Pancreas (tissue), 10 donors: ENCODE results near the gene TOP3A. TPM values are rescaled to one million over a fixed set of nuclear protein-coding genes. Genes with fewer than 3 reads are reported as not detected.
A peak's percentile ranks its signal among the peaks of the same experiment; 100 is the strongest.

Experiments
- ATAC-seq, 4 donors: fragments of 200-7000 bp; cut with Tn5 transposase; one replicate each; pipeline versions ENCODE4 v1.8.0 to v1.9.1; 2020; ENCODE audit warnings: mild to moderate bottlenecking in 4 of 4, moderate library complexity in 4 of 4
- DNase-seq, 6 donors: peaks; one replicate each; pipeline ENCODE4 v3.0.0-alpha.2; 2020
- FAIRE-seq: peaks from 2 replicates; lab custom pipeline; 2012; peaks lifted over from hg19 to GRCh38; lab: Jason Lieb, UNC
- H3K27ac ChIP-seq, 4 donors: fragments of 200-600 bp; sonication (generic); 1 replicate in 3 of 4; 2 replicates in 1 of 4; pipeline versions ENCODE4 v1.5.0 to v1.8.0; 2020
- H3K27me3 ChIP-seq, 4 donors: fragments of 200-600 bp; one replicate each; pipeline ENCODE4 v1.8.0; 2021
- H3K36me3 ChIP-seq, 3 donors: fragments of 200-600 bp; sonication (generic) in 1 of 3; one replicate each; pipeline versions ENCODE4 v1.5.0 to v1.8.0; 2020 to 2021
- H3K4me1 ChIP-seq, 3 donors: fragments of 200-600 bp; one replicate each; pipeline ENCODE4 v1.8.0; 2021
- H3K4me3 ChIP-seq, 4 donors: fragments of 200-600 bp; sonication (generic) in 2 of 4; one replicate each; pipeline versions ENCODE4 v1.5.0 to v1.8.0; 2020 to 2021
- H3K9me3 ChIP-seq, 4 donors: fragments of 200-600 bp; one replicate each; pipeline ENCODE4 v1.8.0; 2021
- WGBS, 2 donors: extraction: QIAGEN DNeasy Blood & Tissue Kit; methylation state at CpG; one replicate each; pipeline ENCODE4 v1.1.7; 2013; 5-methylcytosine and 5-hydroxymethylcytosine counted together
- intact Hi-C, 3 donors: fragments of 100-400 bp; cut with DNase I; formaldehyde crosslinking; loops; one replicate each; pipeline versions ENCODE4 v1.11.1 to v1.14.2; 2022
- polyA plus RNA-seq, 2 donors: library from polyadenylated mRNA; stranded (reverse); fragments of 200-250 nt; gene quantifications; one replicate each; pipeline ENCODE4 v1.2.3, GENCODE V29; 2013
- total RNA-seq, 6 donors: library from RNA; stranded (reverse); fragmentation: NEBNext Ultra II Directional in 4 of 6; extraction: Animal tissue kit (Norgen Biotek cat#: 25700) in 4 of 6; gene quantifications; one replicate each; pipeline versions ENCODE4 v1.2.1 to v1.2.4, GENCODE V29; 2021 to 2023
- TF ChIP-seq, protein P1 (sequence below), 4 donors: fragments of 200-600 bp; sonication (generic) in 3 of 4; IDR thresholded peaks; one replicate each; pipeline versions ENCODE4 v1.5.0 to v1.8.0; 2021; ENCODE audit warnings: antibody characterized with exemption in 4 of 4
- donor health status: healthy with polysubstance abuse.
- donor health status: DM: no; HTN: no; CAD: no; lungs with moderate emphysema.
- donor health status: DM: no; HTN: no; CAD: no.
- donor health status: control.
- donor health status: control.
- donor health status: Bipolar disorder and iron deficiency.
- donor health status: DM: yes; HTN: yes; CAD: no.
- donor health status: DM: no; HTN: no; CAD: no.
- donor health status: DM: no; HTN: no; CAD: no.
- donor health status: DM: yes; HTN: yes; CAD: no.

The TOP3A gene
- total and polyA plus RNA-seq, 8 donors, result 9.4 to 18.7 (median 12.2) TPM

DNA sequence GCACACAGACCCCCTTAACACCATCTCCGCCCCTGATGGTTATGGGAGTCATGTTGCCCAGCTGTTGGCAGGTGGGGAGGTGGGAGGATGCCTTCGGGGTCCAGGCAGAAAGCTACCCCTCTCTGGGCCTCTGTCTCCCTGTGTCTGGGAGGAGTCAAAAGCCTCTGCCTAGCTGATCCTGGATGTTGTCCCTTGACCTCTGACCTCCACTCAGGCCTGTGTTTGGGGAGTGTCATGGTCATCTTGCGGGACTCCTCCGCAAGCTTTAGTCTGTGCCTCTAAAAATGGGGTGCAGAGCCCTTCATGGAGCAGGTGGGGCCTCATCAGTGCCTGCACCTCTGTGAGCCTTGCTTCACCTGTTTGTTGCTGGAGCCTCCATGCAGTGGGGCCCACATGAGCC lies 85.5 kb downstream of the TOP3A start:
- TF ChIP-seq, protein P1, sequence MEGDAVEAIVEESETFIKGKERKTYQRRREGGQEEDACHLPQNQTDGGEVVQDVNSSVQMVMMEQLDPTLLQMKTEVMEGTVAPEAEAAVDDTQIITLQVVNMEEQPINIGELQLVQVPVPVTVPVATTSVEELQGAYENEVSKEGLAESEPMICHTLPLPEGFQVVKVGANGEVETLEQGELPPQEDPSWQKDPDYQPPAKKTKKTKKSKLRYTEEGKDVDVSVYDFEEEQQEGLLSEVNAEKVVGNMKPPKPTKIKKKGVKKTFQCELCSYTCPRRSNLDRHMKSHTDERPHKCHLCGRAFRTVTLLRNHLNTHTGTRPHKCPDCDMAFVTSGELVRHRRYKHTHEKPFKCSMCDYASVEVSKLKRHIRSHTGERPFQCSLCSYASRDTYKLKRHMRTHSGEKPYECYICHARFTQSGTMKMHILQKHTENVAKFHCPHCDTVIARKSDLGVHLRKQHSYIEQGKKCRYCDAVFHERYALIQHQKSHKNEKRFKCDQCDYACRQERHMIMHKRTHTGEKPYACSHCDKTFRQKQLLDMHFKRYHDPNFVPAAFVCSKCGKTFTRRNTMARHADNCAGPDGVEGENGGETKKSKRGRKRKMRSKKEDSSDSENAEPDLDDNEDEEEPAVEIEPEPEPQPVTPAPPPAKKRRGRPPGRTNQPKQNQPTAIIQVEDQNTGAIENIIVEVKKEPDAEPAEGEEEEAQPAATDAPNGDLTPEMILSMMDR (IDR thresholded peaks at IDR 0.05), result no peak
- DNase-seq (no peak), FAIRE-seq (no peak), ATAC-seq (no peak)
- 81 to 87% methylated on average over 4 of the region's 4 CpGs for WGBS, 2 donors
- H3K4me3 ChIP-seq, result no peak overlapping the region
- no peaks in the 10 kb centered on the region for H3K36me3 ChIP-seq
- no peaks in the 10 kb centered on the region for H3K9me3 ChIP-seq
- H3K4me1 ChIP-seq, result no peaks in the 10 kb centered on the region
- intact Hi-C loops, result no loop called here
- H3K27ac ChIP-seq, result no peak overlapping the region
- H3K27me3 ChIP-seq, result no peaks in the 10 kb centered on the region

DNA sequence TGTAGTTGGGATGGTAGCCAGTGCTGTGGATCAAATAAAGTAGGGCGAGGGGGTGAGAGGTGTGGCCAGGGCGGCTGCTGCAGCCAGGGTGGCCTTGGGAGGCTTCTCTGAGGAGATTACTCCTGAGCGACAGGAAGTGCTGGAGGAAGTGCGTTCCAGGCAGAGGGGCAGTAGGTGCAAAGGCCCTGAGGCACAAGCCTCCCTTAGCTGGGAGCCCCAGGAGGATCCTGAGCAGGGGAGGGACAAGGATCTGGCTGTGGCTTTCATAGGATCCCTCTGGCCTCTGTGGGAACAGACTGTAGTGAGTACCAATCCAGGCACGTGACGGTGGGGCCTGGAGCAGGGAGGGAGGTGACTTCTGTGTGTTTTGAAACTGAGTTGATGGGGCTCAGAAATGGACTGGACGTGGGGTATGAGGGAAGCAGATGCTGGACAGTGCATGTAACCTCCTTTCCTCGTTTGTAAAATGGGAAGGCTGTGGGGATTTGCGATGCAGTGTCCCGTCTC lies 86.6 kb downstream of the TOP3A start:
- DNase-seq (no peak), ATAC-seq (no peak), FAIRE-seq (no peak)
- H3K27ac ChIP-seq, result no peak overlapping the region
- H3K9me3 ChIP-seq, result no peaks in the 10 kb centered on the region
- TF ChIP-seq, protein P1 (IDR thresholded peaks at IDR 0.05), result no peak
- no peak overlapping the region for H3K4me3 ChIP-seq
- intact Hi-C loops, result no loop called here
- H3K27me3 ChIP-seq, result no peaks in the 10 kb centered on the region
- WGBS, 2 donors, result 79 to 88% methylated on average over 10 of the region's 10 CpGs
- H3K36me3 ChIP-seq, result no peaks in the 10 kb centered on the region
- H3K4me1 ChIP-seq, result no peaks in the 10 kb centered on the region

DNA sequence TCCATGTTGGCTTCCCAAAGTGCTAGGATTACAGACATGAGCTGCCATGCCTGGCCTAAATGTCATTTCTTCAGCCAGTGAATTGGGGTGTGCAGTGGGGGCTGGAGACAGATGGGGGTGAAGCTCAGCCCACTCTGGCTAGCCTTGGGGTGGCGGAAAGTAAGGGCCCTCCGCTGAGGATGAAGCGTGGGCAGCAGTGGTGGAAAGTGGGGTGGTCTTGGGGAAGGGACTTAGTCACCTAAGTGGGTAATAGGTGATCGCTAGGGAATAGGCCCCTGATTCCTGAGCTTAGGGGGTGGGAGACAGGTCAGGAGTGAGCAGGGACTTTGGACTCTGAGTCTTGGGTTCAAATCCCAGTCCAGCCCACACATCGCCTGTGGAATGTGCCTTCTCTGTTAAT lies 87.2 kb downstream of the TOP3A start:
- Histone ChIP-seq H3K27ac (no peak overlapping the region), H3K9me3 (no peaks in the 10 kb centered on the region), H3K36me3 (no peaks in the 10 kb centered on the region), H3K27me3 (no peaks in the 10 kb centered on the region), H3K4me3 (no peak overlapping the region), H3K4me1 (no peaks in the 10 kb centered on the region)
- 95 to 99% methylated on average over 5 of the region's 5 CpGs for WGBS, 2 donors
- FAIRE-seq (no peak), ATAC-seq (no peak), DNase-seq (no peak)
- intact Hi-C loops, result no loop called here
- TF ChIP-seq, protein P1 (IDR thresholded peaks at IDR 0.05), result no peak

DNA sequence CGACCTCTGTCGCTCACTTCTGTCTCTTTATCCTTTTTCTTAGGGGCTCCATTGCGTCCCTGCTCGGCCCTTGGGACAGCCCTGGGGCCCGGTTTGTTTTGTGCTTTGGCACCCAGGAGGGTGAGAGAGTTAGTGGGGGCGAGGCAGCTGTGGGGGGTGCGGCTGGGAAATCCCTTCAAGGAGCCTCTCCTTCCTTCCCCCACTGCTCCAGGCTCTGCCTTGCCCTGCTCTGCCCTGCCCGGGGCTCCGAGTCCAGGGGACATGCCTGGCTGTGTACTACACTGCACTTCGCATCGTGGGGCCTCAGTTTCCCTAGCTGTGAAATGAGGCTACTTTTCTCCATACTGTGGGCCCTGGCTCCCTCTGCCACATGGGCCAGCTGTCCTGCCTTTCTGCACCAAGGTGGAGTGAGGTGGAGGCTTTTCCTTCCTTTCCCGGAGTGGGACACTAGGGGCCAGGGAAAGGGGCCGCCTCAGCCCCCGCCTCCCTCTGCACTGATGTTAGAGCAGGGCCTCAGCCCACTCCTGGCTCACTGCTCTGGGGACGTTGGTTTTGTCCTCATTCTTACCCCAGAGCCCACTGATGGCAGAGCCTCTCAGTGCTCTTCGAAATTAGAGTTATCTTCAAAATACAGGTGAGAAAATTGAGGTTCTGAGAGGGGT lies 88.4 kb downstream of the TOP3A start:
- WGBS, 2 donors, result 33 to 34% methylated on average over 16 of the region's 16 CpGs
- Histone ChIP-seq H3K4me1 (no peaks in the 10 kb centered on the region), H3K27ac (no peak overlapping the region), H3K36me3 (no peaks in the 10 kb centered on the region), H3K27me3 (no peaks in the 10 kb centered on the region), H3K4me3 (peak overlapping the region; percentile 35 to 57 (median 46)), H3K9me3 (no peaks in the 10 kb centered on the region)
- FAIRE-seq (no peak), DNase-seq (no peak), ATAC-seq (no peak)
- intact Hi-C loops, result no loop called here
- TF ChIP-seq, protein P1 (IDR thresholded peaks at IDR 0.05), result no peak

DNA sequence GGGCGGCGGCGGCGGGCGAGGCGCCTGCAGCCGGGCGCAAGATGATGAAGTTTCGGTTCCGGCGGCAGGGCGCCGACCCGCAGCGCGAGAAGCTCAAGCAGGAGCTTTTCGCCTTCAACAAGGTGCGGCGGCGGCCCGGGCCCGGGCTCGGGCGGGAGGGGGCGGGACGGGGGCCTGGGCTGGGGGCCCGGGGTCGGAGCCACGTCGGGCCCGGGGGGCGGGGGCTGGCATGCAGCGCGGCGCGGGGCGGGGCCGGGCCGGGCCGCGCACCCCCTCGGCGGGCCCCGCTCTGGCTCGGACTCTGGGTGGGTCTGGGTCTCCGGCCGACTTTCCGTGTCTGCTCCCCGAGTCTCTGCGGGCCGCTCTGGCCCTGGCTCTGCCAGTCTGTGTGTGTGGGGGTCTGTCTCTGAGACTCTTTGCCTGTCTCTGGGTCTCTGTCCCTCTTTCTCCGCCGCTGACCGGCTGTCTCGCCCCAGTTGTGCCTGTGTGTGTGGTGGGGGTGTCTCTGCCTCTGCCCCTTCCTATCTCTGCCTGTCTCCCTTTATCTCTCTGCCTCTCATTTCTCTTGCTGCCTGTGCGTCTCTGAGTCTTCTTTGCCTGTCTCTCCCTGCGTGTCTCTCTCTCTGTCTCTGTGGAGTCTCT lies 89.0 kb downstream of the TOP3A start:
- Histone ChIP-seq H3K27me3 (no peaks in the 10 kb centered on the region), H3K27ac (no peak overlapping the region), H3K36me3 (no peaks in the 10 kb centered on the region), H3K4me3 (peak overlapping the region; percentile 35 to 57 (median 46)), H3K9me3 (no peaks in the 10 kb centered on the region), H3K4me1 (no peaks in the 10 kb centered on the region)
- WGBS, 2 donors, result 0 to 1% methylated on average over 17 to 57 of the region's 57 CpGs
- intact Hi-C loops, result no loop called here
- TF ChIP-seq, protein P1 (IDR thresholded peaks at IDR 0.05), result no peak
- no peak for FAIRE-seq
- DNase-seq, result no peak
- peak in 3 of 4 donors; percentile 1 to 10 (median 7) for ATAC-seq
